ENCODE data around the gene PAX9.

The PAX9 gene

GRCh38 chr14:36671149-36671548 is 9.5 kb downstream of the PAX9 start:
- TF ChIP-seq CREB1 (IDR thresholded peaks at IDR 0.05; ENCODE audit: low read depth) = no peak
- no peak for TF ChIP-seq NFIC (IDR thresholded peaks at IDR 0.05)
- no peak for TF ChIP-seq TAF1 (IDR thresholded peaks at IDR 0.05; ENCODE audit: low read depth)
- TF ChIP-seq TCF12 (IDR thresholded peaks at IDR 0.05; ENCODE audit: low read depth) = no peak
- TF ChIP-seq, protein P1, sequence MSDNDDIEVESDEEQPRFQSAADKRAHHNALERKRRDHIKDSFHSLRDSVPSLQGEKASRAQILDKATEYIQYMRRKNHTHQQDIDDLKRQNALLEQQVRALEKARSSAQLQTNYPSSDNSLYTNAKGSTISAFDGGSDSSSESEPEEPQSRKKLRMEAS (IDR thresholded peaks at IDR 0.05) = no peak
- no peak for TF ChIP-seq RAD21 (IDR thresholded peaks at IDR 0.05; ENCODE audit: low read depth)
- TF ChIP-seq EGR1 (IDR thresholded peaks at IDR 0.05) = no peak
- TF ChIP-seq, protein P2, sequence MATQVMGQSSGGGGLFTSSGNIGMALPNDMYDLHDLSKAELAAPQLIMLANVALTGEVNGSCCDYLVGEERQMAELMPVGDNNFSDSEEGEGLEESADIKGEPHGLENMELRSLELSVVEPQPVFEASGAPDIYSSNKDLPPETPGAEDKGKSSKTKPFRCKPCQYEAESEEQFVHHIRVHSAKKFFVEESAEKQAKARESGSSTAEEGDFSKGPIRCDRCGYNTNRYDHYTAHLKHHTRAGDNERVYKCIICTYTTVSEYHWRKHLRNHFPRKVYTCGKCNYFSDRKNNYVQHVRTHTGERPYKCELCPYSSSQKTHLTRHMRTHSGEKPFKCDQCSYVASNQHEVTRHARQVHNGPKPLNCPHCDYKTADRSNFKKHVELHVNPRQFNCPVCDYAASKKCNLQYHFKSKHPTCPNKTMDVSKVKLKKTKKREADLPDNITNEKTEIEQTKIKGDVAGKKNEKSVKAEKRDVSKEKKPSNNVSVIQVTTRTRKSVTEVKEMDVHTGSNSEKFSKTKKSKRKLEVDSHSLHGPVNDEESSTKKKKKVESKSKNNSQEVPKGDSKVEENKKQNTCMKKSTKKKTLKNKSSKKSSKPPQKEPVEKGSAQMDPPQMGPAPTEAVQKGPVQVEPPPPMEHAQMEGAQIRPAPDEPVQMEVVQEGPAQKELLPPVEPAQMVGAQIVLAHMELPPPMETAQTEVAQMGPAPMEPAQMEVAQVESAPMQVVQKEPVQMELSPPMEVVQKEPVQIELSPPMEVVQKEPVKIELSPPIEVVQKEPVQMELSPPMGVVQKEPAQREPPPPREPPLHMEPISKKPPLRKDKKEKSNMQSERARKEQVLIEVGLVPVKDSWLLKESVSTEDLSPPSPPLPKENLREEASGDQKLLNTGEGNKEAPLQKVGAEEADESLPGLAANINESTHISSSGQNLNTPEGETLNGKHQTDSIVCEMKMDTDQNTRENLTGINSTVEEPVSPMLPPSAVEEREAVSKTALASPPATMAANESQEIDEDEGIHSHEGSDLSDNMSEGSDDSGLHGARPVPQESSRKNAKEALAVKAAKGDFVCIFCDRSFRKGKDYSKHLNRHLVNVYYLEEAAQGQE (IDR thresholded peaks at IDR 0.05; ENCODE audit: low read depth) = no peak
- TF ChIP-seq EP300 (IDR thresholded peaks at IDR 0.05; ENCODE audit: borderline replicate concordance) = no peak
- TF ChIP-seq, protein P3, sequence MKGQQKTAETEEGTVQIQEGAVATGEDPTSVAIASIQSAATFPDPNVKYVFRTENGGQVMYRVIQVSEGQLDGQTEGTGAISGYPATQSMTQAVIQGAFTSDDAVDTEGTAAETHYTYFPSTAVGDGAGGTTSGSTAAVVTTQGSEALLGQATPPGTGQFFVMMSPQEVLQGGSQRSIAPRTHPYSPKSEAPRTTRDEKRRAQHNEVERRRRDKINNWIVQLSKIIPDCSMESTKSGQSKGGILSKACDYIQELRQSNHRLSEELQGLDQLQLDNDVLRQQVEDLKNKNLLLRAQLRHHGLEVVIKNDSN (IDR thresholded peaks at IDR 0.05) = no peak
- no peak for TF ChIP-seq CEBPB (IDR thresholded peaks at IDR 0.05)
- TF ChIP-seq ZBTB7A (IDR thresholded peaks at IDR 0.05; ENCODE audit: low read depth) = no peak
- no peak for TF ChIP-seq YY1 (IDR thresholded peaks at IDR 0.05; ENCODE audit: low read depth)
- TF ChIP-seq FOXM1 (IDR thresholded peaks at IDR 0.05; ENCODE audit: borderline replicate concordance, low read depth) = no peak

GRCh38 chr14:36672095-36672494 is 10.4 kb downstream of the PAX9 start:
- TF ChIP-seq CREB1 (IDR thresholded peaks at IDR 0.05; ENCODE audit: low read depth) = no peak
- TF ChIP-seq TCF12 (IDR thresholded peaks at IDR 0.05; ENCODE audit: low read depth) = no peak
- TF ChIP-seq, protein P3 (IDR thresholded peaks at IDR 0.05) = no peak
- TF ChIP-seq CEBPB (IDR thresholded peaks at IDR 0.05) = no peak

DNA sequence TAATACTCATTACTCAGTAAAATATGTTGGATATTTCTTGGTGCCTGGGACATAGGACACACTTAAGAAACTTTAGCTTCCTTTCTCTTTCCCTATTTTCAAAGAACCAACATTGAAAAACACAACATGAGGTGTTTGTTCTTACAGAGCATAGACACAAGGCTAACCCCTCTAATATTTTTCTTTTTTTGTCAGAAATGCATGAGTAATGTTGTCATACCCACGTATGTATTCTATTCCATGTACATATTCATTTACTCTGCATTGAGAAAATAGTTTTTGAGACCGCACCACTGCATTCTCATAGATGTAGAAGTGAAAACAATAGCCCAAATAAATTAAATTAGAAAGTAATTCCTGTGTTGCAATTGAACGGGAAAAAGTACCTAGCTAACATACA is 13.0 kb downstream of the PAX9 start:
- TF ChIP-seq, protein P2 (IDR thresholded peaks at IDR 0.05; ENCODE audit: low read depth) = no peak
- TF ChIP-seq EGR1 (IDR thresholded peaks at IDR 0.05) (no peak), NFIC (IDR thresholded peaks at IDR 0.05) (no peak), EP300 (IDR thresholded peaks at IDR 0.05; ENCODE audit: borderline replicate concordance) (no peak), YY1 (IDR thresholded peaks at IDR 0.05; ENCODE audit: low read depth) (no peak), CEBPB (IDR thresholded peaks at IDR 0.05) (no peak), TEAD4 (IDR thresholded peaks at IDR 0.05) (no peak), CREB1 (IDR thresholded peaks at IDR 0.05; ENCODE audit: low read depth) (no peak), TCF12 (IDR thresholded peaks at IDR 0.05; ENCODE audit: low read depth) (no peak), TAF1 (IDR thresholded peaks at IDR 0.05; ENCODE audit: low read depth) (no peak), ZBTB7A (IDR thresholded peaks at IDR 0.05; ENCODE audit: low read depth) (no peak), RAD21 (IDR thresholded peaks at IDR 0.05; ENCODE audit: low read depth) (no peak), FOXM1 (IDR thresholded peaks at IDR 0.05; ENCODE audit: borderline replicate concordance, low read depth) (no peak)
- TF ChIP-seq, protein P3 (IDR thresholded peaks at IDR 0.05) = no peak
- TF ChIP-seq, protein P1 (IDR thresholded peaks at IDR 0.05) = no peak

GRCh38 chr14:36675581-36675980 is 13.9 kb downstream of the PAX9 start:
- TF ChIP-seq CEBPB (IDR thresholded peaks at IDR 0.05) (no peak), CREB1 (IDR thresholded peaks at IDR 0.05; ENCODE audit: low read depth) (no peak), EGR1 (IDR thresholded peaks at IDR 0.05) (no peak), NFIC (IDR thresholded peaks at IDR 0.05) (no peak), FOXM1 (IDR thresholded peaks at IDR 0.05; ENCODE audit: borderline replicate concordance, low read depth) (no peak), EP300 (IDR thresholded peaks at IDR 0.05; ENCODE audit: borderline replicate concordance) (no peak), YY1 (IDR thresholded peaks at IDR 0.05; ENCODE audit: low read depth) (no peak), ZBTB7A (IDR thresholded peaks at IDR 0.05; ENCODE audit: low read depth) (no peak), RAD21 (IDR thresholded peaks at IDR 0.05; ENCODE audit: low read depth) (no peak), TAF1 (IDR thresholded peaks at IDR 0.05; ENCODE audit: low read depth) (no peak), TEAD4 (IDR thresholded peaks at IDR 0.05) (no peak), TCF12 (IDR thresholded peaks at IDR 0.05; ENCODE audit: low read depth) (no peak)
- TF ChIP-seq, protein P3 (IDR thresholded peaks at IDR 0.05) = no peak
- TF ChIP-seq, protein P1 (IDR thresholded peaks at IDR 0.05) = no peak
- TF ChIP-seq, protein P2 (IDR thresholded peaks at IDR 0.05; ENCODE audit: low read depth) = no peak
